HUES48 (cell line): ENCODE data around the gene THAP8.

Experiments used
- H3K27ac ChIP-seq: one replicate; pipeline ENCODE4 v1.7.0; 2013; ENCODE audit warnings: low read depth, low read length, inconsistent platforms
- H3K27me3 ChIP-seq: 2 replicates; pipeline ENCODE4 v1.6.1; 2013; ENCODE audit warnings: mild to moderate bottlenecking, low read length; ENCODE audit not compliant: control insufficient read depth, insufficient read depth
- H3K36me3 ChIP-seq: 2 replicates; pipeline ENCODE4 v1.6.1; 2013; ENCODE audit warnings: low read length; ENCODE audit not compliant: control insufficient read depth, insufficient read depth
- H3K4me1 ChIP-seq: 2 replicates; pipeline ENCODE4 v1.6.1; 2013; ENCODE audit warnings: mild to moderate bottlenecking, low read length; ENCODE audit not compliant: control insufficient read depth, insufficient read depth
- H3K4me3 ChIP-seq: 2 replicates; pipeline ENCODE4 v1.5.1; 2013; ENCODE audit warnings: mild to moderate bottlenecking, low read depth, low read length
- H3K9ac ChIP-seq: 2 replicates; pipeline ENCODE4 v1.6.1; 2013; ENCODE audit warnings: mild to moderate bottlenecking, low read depth, low read length, moderate library complexity
- H3K9me3 ChIP-seq: 2 replicates; pipeline ENCODE4 v1.6.1; 2013; ENCODE audit warnings: low read length; ENCODE audit not compliant: control insufficient read depth, insufficient read depth

Gene THAP8

GRCh38 chr19:36008336-36008978, 45.6 kb downstream of the THAP8 start, which contains the start of gene SYNE4:
Gene SYNE4 (minus strand): TSS chr19:36008813. CDS start chr19:36008681, 132 bp downstream.
- peak within 1 kb of the TSS; percentile 47; the same call in 1 of the 2 replicates for H3K9ac ChIP-seq
- H3K4me3 ChIP-seq: peak within 1 kb of the TSS; percentile 60
- H3K9me3 ChIP-seq: no peaks in the 10 kb centered on the region
- no peaks in the 10 kb centered on the region for H3K27me3 ChIP-seq
- H3K27ac ChIP-seq: peak within 1 kb of the TSS; percentile 37
- H3K4me1 ChIP-seq: peaks cover 4% of the 10 kb centered on the region; the same call in 1 of the 2 replicates
- H3K36me3 ChIP-seq: no peaks in the 10 kb centered on the region

- H3K4me3 ChIP-seq: no peak overlapping the region
- H3K27ac ChIP-seq: no peak overlapping the region
- no peaks in the 10 kb centered on the region; the same call in 1 of the 2 replicates for H3K4me1 ChIP-seq
- H3K9ac ChIP-seq: no peak overlapping the region
- H3K36me3 ChIP-seq: no peaks in the 10 kb centered on the region
- no peaks in the 10 kb centered on the region for H3K9me3 ChIP-seq
- no peaks in the 10 kb centered on the region for H3K27me3 ChIP-seq
Measured at GRCh38 chr19:36006955-36007354, 47.1 kb downstream of the THAP8 start.

DNA sequence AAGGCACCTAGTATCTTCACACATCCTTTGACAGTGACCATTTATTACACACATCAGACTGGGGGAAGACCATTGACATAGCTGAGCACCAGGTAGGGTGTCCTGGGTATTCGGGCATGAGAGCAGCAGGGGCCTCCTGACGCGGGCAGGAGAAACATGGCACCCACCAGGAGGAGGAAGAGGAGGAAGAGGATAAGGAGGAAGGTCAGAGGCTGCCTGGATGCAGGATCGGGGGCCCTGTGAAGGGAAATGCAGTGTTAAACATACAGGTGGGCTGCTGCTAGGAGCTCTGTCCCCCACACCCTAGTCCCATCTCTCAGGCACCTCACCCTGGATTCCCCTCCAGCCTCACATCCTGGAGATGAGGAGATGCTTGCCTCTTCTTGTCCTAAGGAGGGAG, 50.8 kb downstream of the THAP8 start:
- no peaks in the 10 kb centered on the region; the same call in 1 of the 2 replicates for H3K4me1 ChIP-seq
- no peaks in the 10 kb centered on the region for H3K9me3 ChIP-seq

GRCh38 chr19:36001605-36002004, 52.5 kb downstream of the THAP8 start:
- no peaks in the 10 kb centered on the region for H3K9me3 ChIP-seq
- no peaks in the 10 kb centered on the region for H3K27me3 ChIP-seq
- no peak overlapping the region for H3K4me3 ChIP-seq
- no peak overlapping the region for H3K9ac ChIP-seq
- H3K36me3 ChIP-seq: no peaks in the 10 kb centered on the region
- no peaks in the 10 kb centered on the region for H3K4me1 ChIP-seq
- H3K27ac ChIP-seq: no peak overlapping the region

More for the DNA sequence above, 50.8 kb downstream of the THAP8 start:
- no peaks in the 10 kb centered on the region for H3K27me3 ChIP-seq
- H3K36me3 ChIP-seq: no peaks in the 10 kb centered on the region
- H3K9ac ChIP-seq: no peak overlapping the region
- no peak overlapping the region for H3K4me3 ChIP-seq
- H3K27ac ChIP-seq: no peak overlapping the region

DNA sequence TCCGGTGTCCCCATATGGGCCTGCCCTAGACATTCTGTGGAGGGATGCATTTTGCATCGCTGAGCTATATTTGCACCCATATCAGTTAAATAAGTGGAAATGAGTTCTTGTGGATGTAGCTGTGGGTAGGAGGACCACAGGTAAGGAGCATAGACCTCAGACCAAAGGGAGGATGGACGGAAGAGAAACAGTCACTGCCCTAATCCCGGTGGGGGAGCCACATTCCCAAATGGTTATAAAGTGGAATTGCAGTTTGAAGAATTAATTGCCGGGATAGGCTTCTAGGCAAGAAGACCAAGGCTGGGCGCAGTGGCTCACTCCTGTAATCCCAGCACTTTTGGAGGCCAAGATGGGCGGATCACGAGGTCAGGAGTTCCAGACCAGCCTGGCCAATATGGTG, 57.3 kb downstream of the THAP8 start:
- H3K27me3 ChIP-seq: no peaks in the 10 kb centered on the region
- H3K27ac ChIP-seq: no peak overlapping the region
- no peak overlapping the region for H3K9ac ChIP-seq
- no peak overlapping the region for H3K4me3 ChIP-seq
- H3K9me3 ChIP-seq: no peaks in the 10 kb centered on the region
- H3K36me3 ChIP-seq: no peaks in the 10 kb centered on the region
- H3K4me1 ChIP-seq: no peaks in the 10 kb centered on the region

DNA sequence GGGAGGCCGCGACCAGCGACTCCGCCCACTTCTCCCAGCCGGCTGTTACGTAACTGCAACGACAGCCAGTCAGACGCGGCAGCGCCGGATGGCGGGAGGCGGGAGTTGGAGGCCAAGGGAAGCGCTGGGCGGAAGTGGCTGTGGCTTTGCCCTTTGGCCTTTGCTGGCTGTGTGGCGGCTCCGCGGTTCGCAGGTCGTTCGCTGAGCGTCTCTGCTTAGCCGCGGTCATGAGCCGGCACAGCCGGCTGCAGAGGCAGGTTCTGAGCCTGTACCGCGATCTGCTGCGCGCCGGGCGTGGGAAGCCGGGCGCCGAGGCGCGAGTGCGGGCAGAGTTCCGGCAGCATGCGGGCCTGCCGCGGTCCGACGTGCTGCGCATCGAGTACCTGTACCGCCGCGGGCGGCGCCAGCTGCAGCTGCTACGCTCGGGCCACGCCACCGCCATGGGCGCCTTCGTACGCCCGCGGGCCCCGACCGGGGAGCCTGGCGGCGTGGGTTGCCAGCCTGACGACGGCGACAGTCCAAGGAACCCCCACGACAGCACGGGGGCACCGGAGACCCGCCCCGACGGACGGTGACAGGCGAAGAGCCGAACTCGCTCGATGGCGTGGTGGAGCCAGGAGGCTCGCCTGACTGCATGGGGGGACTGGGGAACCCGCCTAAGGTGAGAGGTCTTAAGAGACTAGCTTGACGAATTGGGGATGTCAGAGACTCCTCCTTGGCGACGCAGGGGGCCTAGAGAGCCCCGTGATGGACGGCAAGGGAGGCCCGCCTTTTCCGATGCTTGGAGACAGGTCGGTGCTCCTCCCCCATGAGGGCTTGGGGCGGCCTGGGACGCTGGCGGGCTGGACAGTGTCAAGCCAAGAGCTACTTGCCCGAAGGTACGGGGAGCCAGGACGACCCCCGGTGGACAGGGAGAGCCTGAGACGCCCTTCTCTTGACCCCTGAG, 58.8 kb downstream of the THAP8 start, which contains the start of gene SDHAF1:
TSS of gene SDHAF1 (plus strand) at position 141 of the 946 bp plus-strand sequence. CDS start at position 228, 87 bp downstream.
- H3K27ac ChIP-seq: peak within 1 kb of the TSS; percentile 71
- peak within 1 kb of the TSS; percentile 84 for H3K4me3 ChIP-seq
- H3K4me1 ChIP-seq: no peaks in the 10 kb centered on the region
- peak within 1 kb of the TSS; percentile 58; the same call in 1 of the 2 replicates for H3K9ac ChIP-seq
- H3K9me3 ChIP-seq: no peaks in the 10 kb centered on the region
- H3K36me3 ChIP-seq: no peaks in the 10 kb centered on the region
- no peaks in the 10 kb centered on the region; the same call in 1 of the 2 replicates for H3K27me3 ChIP-seq

- Histone ChIP-seq H3K27ac (no peak overlapping the region), H3K9ac (no peak overlapping the region), H3K9me3 (no peaks in the 10 kb centered on the region), H3K36me3 (no peaks in the 10 kb centered on the region), H3K27me3 (no peaks in the 10 kb centered on the region; the same call in 1 of the 2 replicates), H3K4me3 (no peak overlapping the region), H3K4me1 (no peaks in the 10 kb centered on the region)
Measured at GRCh38 chr19:35993923-35994598, 60.0 kb downstream of the THAP8 start.

DNA sequence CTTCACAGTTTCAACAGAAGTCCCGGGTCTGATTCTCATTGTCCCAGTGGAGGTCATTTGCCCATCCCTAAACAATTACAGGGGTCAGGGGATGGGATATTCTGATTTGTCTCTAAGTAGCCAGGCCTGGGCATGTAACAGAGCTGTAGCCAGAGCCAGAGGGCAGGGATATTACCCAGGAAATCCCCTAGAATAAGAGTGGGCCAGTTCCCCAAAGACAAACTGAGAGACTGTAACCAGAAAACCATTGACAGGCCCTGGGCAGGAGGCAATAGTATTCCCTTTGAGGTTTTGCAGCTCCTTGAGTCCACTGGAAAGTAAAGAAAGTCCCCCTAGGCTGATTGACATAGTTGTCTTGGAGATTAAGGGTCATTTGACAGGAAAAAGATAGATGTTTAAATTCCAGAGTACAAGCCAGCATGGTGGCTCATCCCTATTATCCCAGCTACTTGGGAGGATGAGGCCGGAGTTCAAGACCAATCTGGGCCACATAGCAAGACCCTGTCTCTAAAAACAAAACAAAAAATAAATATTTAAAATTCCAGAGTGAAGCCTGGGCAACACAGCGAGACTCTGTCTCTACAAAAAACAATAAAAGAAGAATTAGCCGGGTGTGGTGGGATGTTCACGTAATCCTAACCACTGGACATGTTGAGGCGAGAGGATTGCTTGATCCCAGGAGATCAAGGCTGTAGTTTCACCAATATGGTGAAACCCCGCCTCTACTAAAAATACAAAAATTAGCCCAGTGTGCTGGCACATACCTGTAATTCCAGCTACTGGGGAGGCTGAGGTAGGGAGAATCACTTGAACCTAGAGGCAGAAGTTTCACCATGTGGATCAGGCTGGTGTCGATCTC, 60.9 kb downstream of the THAP8 start:
- H3K27ac ChIP-seq: no peak overlapping the region
- no peak overlapping the region for H3K4me3 ChIP-seq
- H3K27me3 ChIP-seq: no peaks in the 10 kb centered on the region; the same call in 1 of the 2 replicates
- no peaks in the 10 kb centered on the region for H3K36me3 ChIP-seq
- H3K4me1 ChIP-seq: no peaks in the 10 kb centered on the region
- H3K9ac ChIP-seq: no peak overlapping the region
- no peaks in the 10 kb centered on the region for H3K9me3 ChIP-seq

DNA sequence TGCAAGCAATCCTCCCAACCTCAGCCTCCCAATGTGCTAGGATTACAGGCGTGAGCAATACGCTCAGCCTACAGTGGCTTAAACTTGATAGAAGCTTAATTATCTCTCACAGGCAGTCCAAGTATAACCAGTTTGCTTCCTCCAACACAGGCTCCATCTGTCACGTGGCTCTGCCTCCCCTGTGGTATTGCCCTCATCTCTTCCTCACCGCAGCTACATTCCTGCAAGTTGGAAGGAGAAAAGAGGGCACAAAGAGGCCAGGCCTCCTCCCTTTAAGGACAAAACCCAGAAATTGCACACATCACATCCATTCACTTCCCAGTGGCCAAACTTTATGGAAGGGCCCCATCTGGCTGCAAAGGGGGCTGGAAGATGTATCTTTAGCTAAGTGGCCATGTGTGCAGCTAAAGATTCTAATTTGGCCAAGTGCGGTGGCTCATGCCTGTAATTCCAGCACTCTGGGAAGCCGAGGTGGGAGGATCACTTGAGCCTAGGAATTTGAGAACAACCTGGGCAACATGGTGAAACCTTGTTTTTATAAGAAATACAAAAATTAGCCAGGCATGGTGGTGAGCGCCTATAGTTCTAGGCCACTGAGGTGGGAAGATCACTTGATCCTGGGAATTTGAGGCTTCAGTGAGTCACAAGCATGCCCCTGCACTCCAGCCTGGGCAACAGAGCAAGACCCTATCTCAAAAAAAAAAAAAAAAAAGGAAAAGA, 62.2 kb downstream of the THAP8 start:
- no peaks in the 10 kb centered on the region for H3K36me3 ChIP-seq
- H3K4me1 ChIP-seq: no peaks in the 10 kb centered on the region
- no peak overlapping the region for H3K4me3 ChIP-seq
- no peaks in the 10 kb centered on the region for H3K9me3 ChIP-seq
- no peak overlapping the region for H3K27ac ChIP-seq
- H3K9ac ChIP-seq: no peak overlapping the region
- no peaks in the 10 kb centered on the region; the same call in 1 of the 2 replicates for H3K27me3 ChIP-seq
